ENCODE data around the gene JOSD2. TPM values are rescaled to one million over a fixed set of nuclear protein-coding genes. Genes with fewer than 3 reads are reported as not detected.

Gene JOSD2
- total and polyA plus RNA-seq, 2 donors (not counting 1 experiment from before 2014, with no cell fraction given) = 25.0 to 32.8 TPM

DNA sequence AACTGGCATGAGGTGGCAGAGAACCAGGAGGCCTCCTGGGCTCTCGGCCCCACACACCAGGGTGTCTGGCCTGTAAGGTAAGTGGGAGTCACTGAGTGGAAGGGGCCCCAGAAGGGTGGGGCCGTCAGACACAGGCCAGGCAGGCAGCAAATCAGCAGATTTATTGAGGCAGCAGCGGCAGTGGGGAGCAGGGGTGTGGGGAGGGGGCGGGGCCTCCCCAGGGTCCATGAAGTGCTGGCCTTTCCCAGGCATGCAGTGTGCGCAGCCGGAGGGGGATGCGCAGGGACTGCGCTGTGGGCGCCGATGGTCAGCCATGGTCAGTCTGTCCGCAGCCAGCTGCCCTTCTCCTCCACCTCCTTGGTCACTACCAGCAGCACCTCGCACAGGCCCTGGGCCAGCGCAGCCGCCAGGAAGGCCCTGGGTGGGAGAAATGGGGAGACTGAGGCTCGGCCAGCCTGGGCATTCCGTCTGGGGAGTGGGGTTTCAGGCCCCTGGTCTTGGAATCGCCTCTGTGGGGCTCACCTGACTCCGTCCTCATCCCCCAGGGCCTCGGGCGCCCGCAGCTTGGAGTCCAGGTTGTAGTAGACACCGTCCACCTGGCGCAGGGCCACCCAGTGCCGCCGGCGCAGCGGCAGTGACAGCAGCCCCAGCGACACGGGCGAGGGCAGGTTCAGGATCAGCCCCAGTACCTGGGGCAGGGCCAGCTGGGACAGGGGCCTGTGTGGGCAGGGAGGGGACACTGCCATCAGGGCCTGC, 5.0 kb downstream of the JOSD2 start:
- CTCF ChIA-PET = no interaction called here
- no peak for ATAC-seq (ENCODE audit: low read depth)

More for the DNA sequence above, 5.0 kb downstream of the JOSD2 start:
- peaks cover 7 to 11% of the 10 kb centered on the region in 2 donors for H3K4me1 ChIP-seq (ENCODE audit: control insufficient read depth in 2 of 2, insufficient read depth in 2 of 2, low read length in 2 of 2)
- no peaks in the 10 kb centered on the region for H4K20me1 ChIP-seq (ENCODE audit: control insufficient read depth, insufficient read depth, low read length, poor library complexity, severe bottlenecking)
- no peak overlapping the region for H3K4me3 ChIP-seq (ENCODE audit: control extremely low read depth in 1 of 5, extremely low read depth in 1 of 5, insufficient read depth in 1 of 5, low read depth in 2 of 5, low read length in 4 of 5)
- no peaks in the 10 kb centered on the region for H3K79me2 ChIP-seq (ENCODE audit: control insufficient read depth, insufficient read depth, low read length)
- no peak overlapping the region for H2AFZ ChIP-seq (ENCODE audit: insufficient read depth, low read depth, low read length, poor library complexity, severe bottlenecking)
- Mint-ChIP-seq H3K27me3 (no peaks in the 10 kb centered on the region), H3K4me3 (no peak overlapping the region), H3K27ac (no peak overlapping the region), H3K4me1 (peaks cover 9% of the 10 kb centered on the region), H3K9me3 (ENCODE audit: insufficient read depth) (no peaks in the 10 kb centered on the region)
- no peak overlapping the region for H3K27ac ChIP-seq (ENCODE audit: low read length in 2 of 2)
- no peak for DNase-seq
- 98% methylated on average over 27 of the region's 30 CpGs for whole genome bisulfite sequencing (ENCODE audit: insufficient coverage)
- no peaks in the 10 kb centered on the region for H3K36me3 ChIP-seq (replicated peaks in 1 of 2; ENCODE audit: control extremely low read depth in 1 of 2, control insufficient read depth in 1 of 2, extremely low read depth in 1 of 2, insufficient read depth in 2 of 2, low read length in 1 of 2)
- no peaks in the 10 kb centered on the region for H3K27me3 ChIP-seq (replicated peaks in 1 of 4; ENCODE audit: control extremely low read depth in 1 of 4, control insufficient read depth in 3 of 4, insufficient read depth in 4 of 4, low read length in 3 of 4)
- TF ChIP-seq EZH2 (IDR thresholded peaks at IDR 0.05; ENCODE audit: borderline replicate concordance, insufficient read depth, low read depth, low read length, poor library complexity, severe bottlenecking) (no peak), CTCF (IDR thresholded peaks at IDR 0.05) (no peak)
- H3K4me2 ChIP-seq (replicated peaks; ENCODE audit: low read depth, low read length, poor library complexity, severe bottlenecking) = no peak overlapping the region
- H3K9ac ChIP-seq (ENCODE audit: low read length) = no peak overlapping the region
- H3K9me3 ChIP-seq (ENCODE audit: control extremely low read depth in 1 of 3, control insufficient read depth in 2 of 3, insufficient read depth in 1 of 3, low read length in 2 of 3) = no peaks in the 10 kb centered on the region
- POLR2A ChIA-PET = no interaction called here
- intact Hi-C loops (cut with micrococcal nuclease) = no loop called here
